Peyer's patch (tissue), 4 donors: ENCODE measurements around the gene IMPDH1.

ENCODE experiments used
- CTCF ChIP-seq, 6 experiments: fragments of 450-650 bp in 4 of 6; fragments of 200-600 bp in 2 of 6; sonication (generic) in 1 of 6; IDR thresholded peaks; one replicate each; pipeline ENCODE4 v1.5.1; 2017 to 2019; ENCODE audit warnings: antibody characterized with exemption in 6 of 6, mild to moderate bottlenecking in 3 of 6, moderate library complexity in 1 of 6
- POLR2A ChIP-seq, 2 donors: fragments of 450-650 bp; IDR thresholded peaks; one replicate each; pipeline ENCODE4 v1.5.1; 2017; ENCODE audit warnings: antibody characterized with exemption in 2 of 2, mild to moderate bottlenecking in 2 of 2, moderate library complexity in 2 of 2

DNA sequence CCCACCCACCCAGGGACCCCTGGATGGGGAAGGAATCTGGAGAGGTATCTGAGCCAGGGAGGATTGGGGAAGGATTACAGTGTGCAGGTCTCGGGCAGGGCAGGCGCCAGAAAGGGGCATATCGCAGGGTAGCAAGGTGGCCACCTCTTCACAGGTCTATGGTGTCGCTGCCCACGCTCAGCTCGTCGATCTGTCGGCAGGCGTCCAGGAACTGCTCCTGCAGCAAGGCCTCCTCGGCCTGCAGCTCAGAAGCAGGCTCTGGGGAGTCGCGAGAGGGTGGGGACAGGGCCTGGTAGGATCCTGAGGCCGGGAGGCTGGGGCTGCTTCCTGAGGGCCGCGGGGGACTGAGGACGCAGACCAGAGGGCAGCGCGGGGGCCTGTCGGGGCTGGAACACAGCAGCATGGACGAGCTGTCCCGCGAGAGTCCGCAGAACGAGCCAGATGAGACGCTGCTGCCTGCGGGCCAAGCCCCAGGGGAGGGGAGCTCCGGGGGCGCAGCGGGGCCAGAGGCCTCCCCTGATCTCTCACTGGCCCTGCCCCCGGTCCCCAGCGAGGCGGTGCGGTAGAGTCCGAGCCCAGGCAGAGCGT is 59.0 kb downstream of the IMPDH1 start:
- TF ChIP-seq CTCF (IDR thresholded peaks at IDR 0.05) (no peak), POLR2A (IDR thresholded peaks at IDR 0.05) (no peak)
